GM19193 (cell line): ENCODE data around the gene C14orf119.

Experiments used
- POLR2A ChIP-seq: IDR thresholded peaks from 4 replicates; pipeline ENCODE4 v1.6.1; 2011; ENCODE audit not compliant: insufficient read depth, insufficient read length; ENCODE audit errors: extremely low read depth

The C14orf119 gene

GRCh38 chr14:23110579-23111365, 15.5 kb downstream of the C14orf119 start:
- no peak for TF ChIP-seq POLR2A

GRCh38 chr14:23112359-23113178, 17.3 kb downstream of the C14orf119 start:
- TF ChIP-seq POLR2A: no peak

- no peak for TF ChIP-seq POLR2A
Measured at GRCh38 chr14:23113431-23114119, 18.3 kb downstream of the C14orf119 start.

- TF ChIP-seq POLR2A: no peak
Measured at GRCh38 chr14:23114120-23114458, 18.8 kb downstream of the C14orf119 start.

- no peak for TF ChIP-seq POLR2A
Measured at GRCh38 chr14:23114669-23115038, 19.3 kb downstream of the C14orf119 start.

- TF ChIP-seq POLR2A: no peak
Measured at GRCh38 chr14:23115039-23115731, 19.9 kb downstream of the C14orf119 start.

- TF ChIP-seq POLR2A: no peak
Measured at GRCh38 chr14:23115918-23116317, 20.6 kb downstream of the C14orf119 start.

- TF ChIP-seq POLR2A: no peak
Measured at GRCh38 chr14:23117371-23118020, 22.2 kb downstream of the C14orf119 start.

GRCh38 chr14:23118506-23119362, 23.4 kb downstream of the C14orf119 start, which contains the start of gene CEBPE:
CEBPE (minus strand) TSS chr14:23119255; CDS start chr14:23119091, 164 bp downstream.
- TF ChIP-seq POLR2A: no peak

GRCh38 chr14:23119363-23120327, 24.3 kb downstream of the C14orf119 start:
- no peak for TF ChIP-seq POLR2A

- no peak for TF ChIP-seq POLR2A
Measured at GRCh38 chr14:23120541-23121251, 25.4 kb downstream of the C14orf119 start.

GRCh38 chr14:23121361-23121771, 26.1 kb downstream of the C14orf119 start:
- TF ChIP-seq POLR2A: no peak
